ENCODE results near the gene COX8A. TPM values are rescaled to one million over a fixed set of nuclear protein-coding genes. Genes with fewer than 3 reads are reported as not detected.

Gene COX8A
- total and polyA plus RNA-seq, 2 of the 13 experiments (the other 11 are each of a cell fraction or from before 2014, with no cell fraction given) = 202 to 406 TPM

- TF ChIP-seq, protein P1, sequence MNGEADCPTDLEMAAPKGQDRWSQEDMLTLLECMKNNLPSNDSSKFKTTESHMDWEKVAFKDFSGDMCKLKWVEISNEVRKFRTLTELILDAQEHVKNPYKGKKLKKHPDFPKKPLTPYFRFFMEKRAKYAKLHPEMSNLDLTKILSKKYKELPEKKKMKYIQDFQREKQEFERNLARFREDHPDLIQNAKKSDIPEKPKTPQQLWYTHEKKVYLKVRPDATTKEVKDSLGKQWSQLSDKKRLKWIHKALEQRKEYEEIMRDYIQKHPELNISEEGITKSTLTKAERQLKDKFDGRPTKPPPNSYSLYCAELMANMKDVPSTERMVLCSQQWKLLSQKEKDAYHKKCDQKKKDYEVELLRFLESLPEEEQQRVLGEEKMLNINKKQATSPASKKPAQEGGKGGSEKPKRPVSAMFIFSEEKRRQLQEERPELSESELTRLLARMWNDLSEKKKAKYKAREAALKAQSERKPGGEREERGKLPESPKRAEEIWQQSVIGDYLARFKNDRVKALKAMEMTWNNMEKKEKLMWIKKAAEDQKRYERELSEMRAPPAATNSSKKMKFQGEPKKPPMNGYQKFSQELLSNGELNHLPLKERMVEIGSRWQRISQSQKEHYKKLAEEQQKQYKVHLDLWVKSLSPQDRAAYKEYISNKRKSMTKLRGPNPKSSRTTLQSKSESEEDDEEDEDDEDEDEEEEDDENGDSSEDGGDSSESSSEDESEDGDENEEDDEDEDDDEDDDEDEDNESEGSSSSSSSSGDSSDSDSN (CRISPR knock-in tag; IDR thresholded peaks at IDR 0.05) = peak; percentile 21; the same call in 1 of the 2 replicates
- no peak for TF ChIP-seq MAFF (IDR thresholded peaks at IDR 0.05; ENCODE audit: low read depth, low read length)
- TF ChIP-seq, protein P2, sequence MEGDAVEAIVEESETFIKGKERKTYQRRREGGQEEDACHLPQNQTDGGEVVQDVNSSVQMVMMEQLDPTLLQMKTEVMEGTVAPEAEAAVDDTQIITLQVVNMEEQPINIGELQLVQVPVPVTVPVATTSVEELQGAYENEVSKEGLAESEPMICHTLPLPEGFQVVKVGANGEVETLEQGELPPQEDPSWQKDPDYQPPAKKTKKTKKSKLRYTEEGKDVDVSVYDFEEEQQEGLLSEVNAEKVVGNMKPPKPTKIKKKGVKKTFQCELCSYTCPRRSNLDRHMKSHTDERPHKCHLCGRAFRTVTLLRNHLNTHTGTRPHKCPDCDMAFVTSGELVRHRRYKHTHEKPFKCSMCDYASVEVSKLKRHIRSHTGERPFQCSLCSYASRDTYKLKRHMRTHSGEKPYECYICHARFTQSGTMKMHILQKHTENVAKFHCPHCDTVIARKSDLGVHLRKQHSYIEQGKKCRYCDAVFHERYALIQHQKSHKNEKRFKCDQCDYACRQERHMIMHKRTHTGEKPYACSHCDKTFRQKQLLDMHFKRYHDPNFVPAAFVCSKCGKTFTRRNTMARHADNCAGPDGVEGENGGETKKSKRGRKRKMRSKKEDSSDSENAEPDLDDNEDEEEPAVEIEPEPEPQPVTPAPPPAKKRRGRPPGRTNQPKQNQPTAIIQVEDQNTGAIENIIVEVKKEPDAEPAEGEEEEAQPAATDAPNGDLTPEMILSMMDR (CRISPR knock-in tag; IDR thresholded peaks at IDR 0.05) = peak; percentile 84
These were observed 28.8 kb upstream of the COX8A start (continued) for GRCh38 chr11:63945477-63946163.

- Histone ChIP-seq H3K9me3 (ENCODE audit: low read length) (no peaks in the 10 kb centered on the region), H3K4me1 (ENCODE audit: insufficient read depth, low read length) (no peaks in the 10 kb centered on the region), H2AFZ (ENCODE audit: low read length) (no peak overlapping the region), H3K9ac (ENCODE audit: insufficient read depth, low read depth, low read length) (no peak overlapping the region), H3K27me3 (ENCODE audit: control insufficient read depth in 1 of 2, insufficient read depth in 2 of 2, low read length in 2 of 2) (no peaks in the 10 kb centered on the region), H3K79me2 (ENCODE audit: insufficient read depth, low read length) (no peaks in the 10 kb centered on the region), H3K4me3 (replicated peaks in 1 of 3; ENCODE audit: insufficient read depth in 1 of 3, low read depth in 2 of 3, low read length in 3 of 3) (no peak overlapping the region), H4K20me1 (ENCODE audit: insufficient read depth, low read length) (no peaks in the 10 kb centered on the region), H3K36me3 (replicated peaks in 1 of 2; ENCODE audit: control insufficient read depth in 1 of 2, insufficient read depth in 2 of 2, low read length in 2 of 2) (peaks cover 23 to 57% of the 10 kb centered on the region in 2 experiments), H3K27ac (ENCODE audit: extremely low read length, insufficient read depth, low read length) (no peak overlapping the region), H3K4me2 (ENCODE audit: low read depth, low read length) (no peak overlapping the region)
- intact Hi-C loops (cut with micrococcal nuclease; ENCODE audit: unreplicated experiment) = no loop called here
- ATAC-seq = no peak
- no peak for DNase-seq (ENCODE audit: low spot score)
- ChIA-PET POLR2A (no interaction called here), CTCF (ENCODE audit: low intra/inter-chr PET ratio, low total read pairs) (no interaction called here)
- FAIRE-seq = no peak
- in situ Hi-C loops (cut with HindIII; ENCODE audit: extremely low pct_ligation_motif_present, low pct_unique_long_range_greater_than_20kb) = no loop called here
- no TSS peak for BruUV-seq (replicated peaks)
- WGBS (ENCODE audit: low lambda C conversion rate) = 97% methylated on average over 20 of the region's 20 CpGs
- no peak for TF ChIP-seq STAT6 (CRISPR knock-in tag; IDR thresholded peaks at IDR 0.05; ENCODE audit: borderline replicate concordance)
- no peak for TF ChIP-seq ZNF564 (CRISPR knock-in tag; IDR thresholded peaks at IDR 0.05)
- TF ChIP-seq EEA1 (CRISPR knock-in tag; IDR thresholded peaks at IDR 0.05; ENCODE audit: borderline replicate concordance) = no peak
- TF ChIP-seq ZNF281 (CRISPR knock-in tag; IDR thresholded peaks at IDR 0.05; ENCODE audit: borderline replicate concordance) = no peak
These were observed 22.5 kb upstream of the COX8A start for GRCh38 chr11:63951779-63952536.

Data from HepG2 (cell line).